ENCODE measurements around the gene SH3GL2.

DNA sequence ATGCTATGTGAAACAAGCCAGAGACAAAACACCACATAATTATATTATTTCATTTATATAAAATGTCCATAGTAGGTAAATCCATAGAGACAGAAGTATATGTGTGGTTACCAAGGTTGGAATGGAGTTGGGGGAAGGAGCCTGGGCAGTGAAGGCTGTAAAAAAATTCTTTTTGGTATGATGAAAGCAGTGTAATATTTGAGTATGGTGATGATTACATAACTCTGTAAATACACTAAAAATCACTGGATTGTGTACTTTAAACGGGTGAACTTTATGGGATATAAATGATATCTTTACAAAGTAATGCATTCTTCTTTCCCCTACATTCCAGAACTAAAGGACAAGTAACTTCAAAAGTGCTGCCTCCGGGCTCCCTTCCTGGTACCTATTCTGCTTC is 155.8 kb downstream of the SH3GL2 start:
- TF ChIP-seq, protein P1, sequence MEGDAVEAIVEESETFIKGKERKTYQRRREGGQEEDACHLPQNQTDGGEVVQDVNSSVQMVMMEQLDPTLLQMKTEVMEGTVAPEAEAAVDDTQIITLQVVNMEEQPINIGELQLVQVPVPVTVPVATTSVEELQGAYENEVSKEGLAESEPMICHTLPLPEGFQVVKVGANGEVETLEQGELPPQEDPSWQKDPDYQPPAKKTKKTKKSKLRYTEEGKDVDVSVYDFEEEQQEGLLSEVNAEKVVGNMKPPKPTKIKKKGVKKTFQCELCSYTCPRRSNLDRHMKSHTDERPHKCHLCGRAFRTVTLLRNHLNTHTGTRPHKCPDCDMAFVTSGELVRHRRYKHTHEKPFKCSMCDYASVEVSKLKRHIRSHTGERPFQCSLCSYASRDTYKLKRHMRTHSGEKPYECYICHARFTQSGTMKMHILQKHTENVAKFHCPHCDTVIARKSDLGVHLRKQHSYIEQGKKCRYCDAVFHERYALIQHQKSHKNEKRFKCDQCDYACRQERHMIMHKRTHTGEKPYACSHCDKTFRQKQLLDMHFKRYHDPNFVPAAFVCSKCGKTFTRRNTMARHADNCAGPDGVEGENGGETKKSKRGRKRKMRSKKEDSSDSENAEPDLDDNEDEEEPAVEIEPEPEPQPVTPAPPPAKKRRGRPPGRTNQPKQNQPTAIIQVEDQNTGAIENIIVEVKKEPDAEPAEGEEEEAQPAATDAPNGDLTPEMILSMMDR (IDR thresholded peaks at IDR 0.05; ENCODE audit: borderline replicate concordance, extremely low read depth, low read length, poor library complexity, severe bottlenecking): no peak
- TF ChIP-seq EZH2 (IDR thresholded peaks at IDR 0.05; ENCODE audit: borderline replicate concordance, low read depth, low read length, severe bottlenecking): no peak

Data from DND-41 (cell line).